GM12801 (cell line): ENCODE data around the gene SLAMF9.

Experiments used
- CTCF ChIP-seq: IDR thresholded peaks from one replicate; pipeline ENCODE4 v1.5.1; 2011; ENCODE audit warnings: control low read depth; ENCODE audit not compliant: insufficient read length; ENCODE audit errors: extremely low read depth

The SLAMF9 gene

DNA sequence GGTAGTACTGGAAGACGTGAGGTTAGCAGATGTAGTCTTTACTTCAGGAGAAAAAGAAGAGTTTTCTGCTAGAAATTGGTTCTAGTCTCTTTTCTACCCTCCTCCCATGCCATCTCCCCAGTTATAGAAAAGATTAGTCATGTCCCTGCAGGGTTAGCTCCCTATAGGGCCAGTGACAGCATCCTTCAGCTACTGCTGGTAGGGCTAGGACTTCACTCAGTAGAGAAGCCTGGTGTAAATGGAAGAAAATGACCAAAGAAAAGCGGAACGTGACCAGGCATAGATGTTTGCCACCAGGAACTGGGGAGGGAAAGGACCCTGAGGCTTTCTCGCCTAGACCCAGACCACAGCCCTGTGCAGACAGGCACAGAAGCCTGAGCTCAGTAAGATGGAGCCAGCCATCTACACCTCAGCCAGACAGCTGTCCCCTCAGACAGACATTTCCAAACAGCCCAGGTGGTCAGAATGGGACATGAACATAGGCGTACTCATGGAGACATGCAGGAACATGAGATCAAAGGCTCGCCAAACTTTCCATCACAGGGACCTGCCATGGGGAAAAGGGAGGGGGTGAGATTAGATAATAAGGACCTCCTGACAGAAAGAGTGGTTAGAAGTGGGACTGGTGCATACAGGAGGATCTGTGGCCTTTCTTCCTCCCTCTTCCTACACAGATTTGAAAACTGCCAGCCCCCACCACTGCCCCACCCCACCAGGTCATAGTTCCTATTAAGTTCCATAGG lies 23.5 kb upstream of the SLAMF9 start:
- no peak for TF ChIP-seq CTCF

- TF ChIP-seq CTCF = no peak
Measured at GRCh38 chr1:159974350-159974965, 20.4 kb upstream of the SLAMF9 start.

- TF ChIP-seq CTCF = no peak
Measured at GRCh38 chr1:159973350-159973940, 19.4 kb upstream of the SLAMF9 start.

DNA sequence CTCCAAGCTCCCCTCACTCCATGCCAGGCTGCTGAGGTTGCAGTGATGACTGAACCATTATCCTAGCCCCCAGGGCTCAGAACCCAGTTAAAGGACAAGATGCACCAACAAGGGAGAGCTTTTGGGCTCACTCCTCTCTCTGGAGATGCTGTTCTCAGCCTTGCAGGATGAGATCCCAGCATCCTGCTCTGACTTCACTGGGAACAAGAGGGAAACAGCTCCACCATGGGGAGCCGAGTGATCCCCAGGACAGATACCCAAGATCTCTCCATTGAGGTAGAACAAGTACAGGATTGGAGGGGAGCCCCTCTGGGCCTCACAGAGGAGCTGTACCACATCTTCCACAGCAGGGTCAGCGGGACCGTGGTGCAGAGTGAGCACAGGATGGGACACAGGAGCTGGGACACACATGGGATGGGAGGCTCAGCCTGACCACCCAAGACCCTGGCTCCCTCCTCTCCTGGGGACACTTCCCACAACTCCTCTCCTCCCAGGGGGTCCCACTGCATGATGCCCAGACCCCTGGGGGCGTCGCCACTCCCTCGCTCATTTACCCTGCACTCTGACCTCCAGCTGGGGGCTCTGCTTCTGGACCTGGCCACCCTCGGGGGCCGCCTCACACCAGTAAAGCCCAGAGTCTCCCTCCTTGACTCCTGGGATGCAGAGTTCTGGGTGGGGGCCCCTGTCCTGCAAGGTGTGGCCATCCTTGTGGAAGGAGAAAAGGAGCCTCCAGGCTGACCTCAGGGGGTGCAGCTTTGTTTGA lies 18.6 kb upstream of the SLAMF9 start:
- TF ChIP-seq CTCF = no peak

GRCh38 chr1:159970932-159971342 lies 16.9 kb upstream of the SLAMF9 start:
- TF ChIP-seq CTCF = no peak

- no peak for TF ChIP-seq CTCF
Measured at GRCh38 chr1:159968901-159969300, 14.9 kb upstream of the SLAMF9 start.

DNA sequence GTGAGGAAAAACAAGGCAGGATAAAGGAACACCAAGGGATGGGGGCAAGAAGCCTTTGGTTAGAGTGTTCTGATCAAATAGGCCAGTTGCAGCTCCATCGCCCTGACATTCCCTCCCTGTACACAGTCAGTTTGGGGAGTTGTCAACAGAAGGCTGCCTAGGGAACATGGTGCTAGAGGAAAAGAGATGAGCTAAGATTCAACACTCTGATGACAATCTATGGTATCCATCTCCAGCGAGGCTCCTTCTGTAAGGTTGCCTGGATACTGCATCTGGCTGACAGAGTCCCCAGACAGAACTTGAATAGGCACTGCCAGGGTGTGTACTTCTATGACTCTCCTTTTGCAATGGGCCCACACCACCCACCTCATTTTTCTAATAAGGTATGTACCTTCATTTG lies 11.2 kb upstream of the SLAMF9 start:
- no peak for TF ChIP-seq CTCF
